ENCODE data around the gene L3MBTL3.

The L3MBTL3 gene

DNA sequence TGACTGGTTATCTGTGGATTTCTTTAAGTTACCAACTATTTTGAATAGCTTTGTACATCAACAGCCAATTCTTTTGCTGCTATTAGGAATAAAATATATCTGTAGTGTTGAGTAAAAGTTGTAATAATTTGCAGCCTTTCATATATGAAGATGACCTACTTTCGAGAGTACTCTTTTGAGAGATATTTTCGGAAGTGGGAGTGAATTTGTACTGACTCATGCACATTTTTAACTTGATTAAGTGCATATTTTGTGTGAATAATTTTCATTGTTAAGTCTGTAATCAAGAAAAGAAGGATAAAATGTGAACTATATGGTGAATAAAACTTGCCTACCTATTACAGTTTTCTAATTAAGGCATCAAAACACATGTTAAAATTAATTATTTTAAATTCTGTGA lies 51.9 kb downstream of the L3MBTL3 start:
- TF ChIP-seq, protein P1, sequence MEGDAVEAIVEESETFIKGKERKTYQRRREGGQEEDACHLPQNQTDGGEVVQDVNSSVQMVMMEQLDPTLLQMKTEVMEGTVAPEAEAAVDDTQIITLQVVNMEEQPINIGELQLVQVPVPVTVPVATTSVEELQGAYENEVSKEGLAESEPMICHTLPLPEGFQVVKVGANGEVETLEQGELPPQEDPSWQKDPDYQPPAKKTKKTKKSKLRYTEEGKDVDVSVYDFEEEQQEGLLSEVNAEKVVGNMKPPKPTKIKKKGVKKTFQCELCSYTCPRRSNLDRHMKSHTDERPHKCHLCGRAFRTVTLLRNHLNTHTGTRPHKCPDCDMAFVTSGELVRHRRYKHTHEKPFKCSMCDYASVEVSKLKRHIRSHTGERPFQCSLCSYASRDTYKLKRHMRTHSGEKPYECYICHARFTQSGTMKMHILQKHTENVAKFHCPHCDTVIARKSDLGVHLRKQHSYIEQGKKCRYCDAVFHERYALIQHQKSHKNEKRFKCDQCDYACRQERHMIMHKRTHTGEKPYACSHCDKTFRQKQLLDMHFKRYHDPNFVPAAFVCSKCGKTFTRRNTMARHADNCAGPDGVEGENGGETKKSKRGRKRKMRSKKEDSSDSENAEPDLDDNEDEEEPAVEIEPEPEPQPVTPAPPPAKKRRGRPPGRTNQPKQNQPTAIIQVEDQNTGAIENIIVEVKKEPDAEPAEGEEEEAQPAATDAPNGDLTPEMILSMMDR (IDR thresholded peaks at IDR 0.05; ENCODE audit: borderline replicate concordance, insufficient read depth, low read depth, low read length) = no peak
- no peak overlapping the region for H3K4me3 ChIP-seq (ENCODE audit: low read depth, low read length)

- TF ChIP-seq, protein P1 (IDR thresholded peaks at IDR 0.05; ENCODE audit: borderline replicate concordance, insufficient read depth, low read depth, low read length) = no peak
- H3K4me3 ChIP-seq (ENCODE audit: low read depth, low read length) = no peak overlapping the region
Observed at GRCh38 chr6:130070792-130071191, 52.4 kb downstream of the L3MBTL3 start.

DNA sequence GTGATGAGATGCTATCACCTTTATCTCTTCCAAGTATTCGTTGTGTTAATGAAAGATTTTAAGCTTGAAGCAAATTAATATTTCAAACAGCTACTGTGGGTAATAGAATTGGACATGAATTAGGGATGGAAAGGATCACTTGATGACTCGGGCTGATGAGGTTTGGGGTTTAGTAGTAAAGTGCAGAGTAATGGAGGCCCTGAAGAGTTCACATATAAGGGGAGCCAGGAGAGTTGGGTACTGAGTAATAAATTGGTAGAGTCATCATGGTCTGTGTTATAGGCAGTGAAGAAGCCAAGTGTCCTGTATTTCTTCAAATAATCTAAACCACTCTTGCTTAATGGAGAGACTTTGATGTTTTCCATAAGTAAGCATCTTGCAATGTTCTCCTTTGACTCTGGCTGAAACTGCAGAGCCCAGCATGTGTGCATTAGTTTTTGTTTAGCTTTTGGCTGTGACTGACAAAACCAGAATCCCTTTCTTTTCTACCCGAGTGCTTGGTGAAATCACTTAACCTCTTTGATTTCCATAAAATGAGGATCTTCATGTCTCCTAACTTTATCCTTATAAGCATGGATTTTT lies 57.6 kb downstream of the L3MBTL3 start:
- TF ChIP-seq, protein P1 (IDR thresholded peaks at IDR 0.05; ENCODE audit: borderline replicate concordance, insufficient read depth, low read depth, low read length) = no peak
- no peak overlapping the region for H3K4me3 ChIP-seq (ENCODE audit: low read depth, low read length)

DNA sequence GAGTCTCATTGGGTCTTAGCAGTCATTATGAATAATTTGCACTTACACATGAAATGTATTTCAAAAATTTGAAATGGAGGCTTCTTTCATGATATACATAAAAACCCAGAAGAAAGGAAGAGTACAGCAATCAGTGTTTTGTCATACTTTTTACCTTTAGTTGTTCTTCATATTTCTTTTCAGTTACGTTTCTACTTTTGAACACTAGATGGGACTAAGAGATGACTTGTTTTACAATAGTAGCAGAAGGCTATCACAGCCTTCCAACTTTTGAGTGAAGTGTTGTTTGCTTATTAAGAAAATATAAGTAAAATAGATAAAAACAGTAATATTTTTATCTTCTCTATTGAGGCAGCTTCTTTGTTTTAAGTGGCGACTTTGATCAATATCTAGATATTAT lies 58.1 kb downstream of the L3MBTL3 start:
- TF ChIP-seq, protein P1 (IDR thresholded peaks at IDR 0.05; ENCODE audit: borderline replicate concordance, insufficient read depth, low read depth, low read length) = no peak
- H3K4me3 ChIP-seq (ENCODE audit: low read depth, low read length) = no peak overlapping the region

DNA sequence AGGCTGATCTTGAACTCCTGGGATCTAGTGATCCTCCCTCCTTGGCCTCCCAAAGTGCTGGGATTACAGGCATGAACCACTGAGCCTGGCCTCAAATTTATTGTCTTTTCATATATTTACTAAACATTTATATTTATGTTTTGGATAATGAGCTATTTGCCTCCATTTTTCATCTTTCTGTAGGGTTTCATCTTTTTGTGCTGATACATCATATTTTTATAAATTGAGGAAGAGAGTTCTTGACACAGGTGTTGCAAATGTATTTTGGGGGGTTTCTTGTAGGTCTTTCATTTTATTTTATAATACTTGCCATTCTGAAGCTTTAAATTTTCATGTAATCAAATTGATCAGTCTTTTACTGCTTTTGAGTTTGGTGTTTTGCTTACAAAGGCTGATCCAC lies 72.4 kb downstream of the L3MBTL3 start:
- TF ChIP-seq, protein P1 (IDR thresholded peaks at IDR 0.05; ENCODE audit: borderline replicate concordance, insufficient read depth, low read depth, low read length) = no peak

GRCh38 chr6:130093546-130093945 lies 75.2 kb downstream of the L3MBTL3 start:
- no peak overlapping the region for H3K4me3 ChIP-seq (ENCODE audit: low read depth, low read length)
- TF ChIP-seq, protein P1 (IDR thresholded peaks at IDR 0.05; ENCODE audit: borderline replicate concordance, insufficient read depth, low read depth, low read length) = no peak

More for the DNA sequence above, 72.4 kb downstream of the L3MBTL3 start:
- no peak overlapping the region for H3K4me3 ChIP-seq (ENCODE audit: low read depth, low read length)

- TF ChIP-seq, protein P1 (IDR thresholded peaks at IDR 0.05; ENCODE audit: borderline replicate concordance, insufficient read depth, low read depth, low read length) = no peak
- H3K4me3 ChIP-seq (ENCODE audit: low read depth, low read length) = no peak overlapping the region
Observed at GRCh38 chr6:130098317-130098716, 79.9 kb downstream of the L3MBTL3 start.
